Kidney (tissue), 14 donors: ENCODE results near the gene THAP9. TPM values are rescaled to one million over a fixed set of nuclear protein-coding genes. Genes with fewer than 3 reads are reported as not detected.

Experiments
- DNase-seq, 5 donors: peaks; one replicate each; pipeline ENCODE4 v3.0.0-alpha.2; 2013 to 2020
- FAIRE-seq: peaks from 2 replicates; lab custom pipeline; 2012; peaks lifted over from hg19 to GRCh38; lab: Jason Lieb, UNC
- H3K27ac ChIP-seq, 2 donors: one replicate each; pipeline ENCODE4 v1.7.0; 2013; ENCODE audit warnings: low read depth in 2 of 2, low read length in 2 of 2, inconsistent platforms in 1 of 2
- H3K27me3 ChIP-seq: one replicate; pipeline ENCODE4 v1.7.1; 2013; ENCODE audit warnings: low read length, inconsistent platforms; ENCODE audit not compliant: control insufficient read depth, insufficient read depth
- H3K36me3 ChIP-seq, 3 donors: one replicate each; pipeline versions ENCODE4 v1.7.0 to v1.7.1; 2013; ENCODE audit warnings: low read length in 3 of 3, control low read depth in 1 of 3, inconsistent platforms in 1 of 3; ENCODE audit not compliant: insufficient read depth in 3 of 3, control insufficient read depth in 2 of 3
- H3K4me1 ChIP-seq, 3 donors: one replicate each; pipeline versions ENCODE4 v1.7.0 to v1.7.1; 2013; ENCODE audit warnings: low read length in 3 of 3, inconsistent platforms in 1 of 3, low read depth in 1 of 3; ENCODE audit not compliant: control insufficient read depth in 2 of 3, insufficient read depth in 2 of 3
- H3K4me3 ChIP-seq, 3 donors: one replicate each; pipeline versions ENCODE4 v1.7.0 to v1.8.1; 2013; ENCODE audit warnings: low read length in 3 of 3, control low read depth in 1 of 3, inconsistent platforms in 1 of 3
- H3K9ac ChIP-seq, 3 donors: one replicate each; pipeline versions ENCODE4 v1.7.0 to v1.7.1; 2013; ENCODE audit warnings: low read length in 3 of 3, control low read depth in 1 of 3, inconsistent platforms in 1 of 3
- H3K9me3 ChIP-seq, 3 donors: one replicate each; pipeline versions ENCODE4 v1.7.0 to v1.7.1; 2013; ENCODE audit warnings: low read length in 3 of 3, control low read depth in 1 of 3, inconsistent platforms in 1 of 3; ENCODE audit not compliant: control insufficient read depth in 2 of 3, insufficient read depth in 1 of 3
- CTCF ChIP-seq: IDR thresholded peaks from 3 replicates; pipeline ENCODE4 v1.5.1; 2012; ENCODE audit warnings: mild to moderate bottlenecking, moderate library complexity, borderline replicate concordance; ENCODE audit not compliant: insufficient read depth; ENCODE audit errors: extremely low read depth
- intact Hi-C: fragments of 100-400 bp; cut with DNase I; formaldehyde crosslinking; loops from one replicate; pipeline ENCODE4 v1.11.1; 2022
- polyA plus RNA-seq: library from polyadenylated mRNA; stranded (reverse); fragments of 350-450 nt; fragmentation: Illumina TruSeq; extraction: RNeasy Lipid Tissue Mini Kit (QIAGEN cat#74804); gene quantifications from one replicate; pipeline ENCODE4 v1.2.3, GENCODE V29; 2014; ENCODE audit warnings: low read depth, low replicate concordance; ENCODE audit not compliant: insufficient read depth
- total RNA-seq: library from RNA; stranded (reverse); fragmentation: NEBNext Ultra II Directional; extraction: Animal tissue kit (Norgen Biotek cat#: 25700); gene quantifications from one replicate; pipeline ENCODE4 v1.2.1, GENCODE V29; 2021
- donor health status: control.
- donor health status: control.
- donor health status: control.
- donor health status: control.
- donor health status: control.
- donor health status: DM: yes; HTN: yes; CAD: no.
- donor health status: Normal renal cell carcinoma (clear cell type).

Gene THAP9
- total and polyA plus RNA-seq, 2 donors from 2014 or later, result 2.6 to 5.6 TPM

DNA sequence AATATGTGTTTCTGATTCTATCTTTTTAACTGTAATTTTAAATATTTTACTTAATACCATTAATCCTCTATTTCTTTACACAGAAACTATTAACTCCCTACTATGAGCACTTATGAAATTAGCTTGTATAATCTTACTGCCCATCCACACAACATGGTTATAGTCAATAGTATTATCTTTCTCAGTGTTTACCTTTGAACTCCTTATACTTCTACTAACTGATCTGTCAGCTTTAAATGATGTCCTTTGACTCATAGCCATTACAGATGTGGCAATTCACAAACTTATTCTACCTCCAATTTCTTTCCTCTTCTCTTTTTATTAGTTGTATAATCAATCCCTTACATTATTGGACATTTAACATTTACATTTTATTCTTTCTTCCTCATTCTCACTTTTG lies 15.1 kb upstream of the THAP9 start:
- H3K27me3 ChIP-seq, result no peaks in the 10 kb centered on the region
- H3K4me3 ChIP-seq, result peak overlapping the region in 2 of 3 donors; percentile 1 to 6
- DNase-seq, result no peak
- H3K9me3 ChIP-seq, result no peaks in the 10 kb centered on the region
- H3K36me3 ChIP-seq, result peaks cover 0 to 2% (median 0%) of the 10 kb centered on the region in 3 donors
- no peak for TF ChIP-seq CTCF
- intact Hi-C loops, result no loop called here
- H3K27ac ChIP-seq, result no peak overlapping the region
- H3K9ac ChIP-seq, result no peak overlapping the region
- peaks cover 0 to 18% (median 2%) of the 10 kb centered on the region in 3 donors for H3K4me1 ChIP-seq
- FAIRE-seq, result no peak

GRCh38 chr4:82886147-82886942 lies 14.2 kb upstream of the THAP9 start:
- Histone ChIP-seq H3K27me3 (no peaks in the 10 kb centered on the region), H3K4me1 (peaks cover 0 to 18% (median 2%) of the 10 kb centered on the region in 3 donors), H3K27ac (peak overlapping the region in 1 of 2 donors; percentile 23), H3K36me3 (peaks cover 0 to 2% (median 0%) of the 10 kb centered on the region in 3 donors), H3K9ac (peak overlapping the region in 1 of 3 donors; percentile 34), H3K9me3 (no peaks in the 10 kb centered on the region), H3K4me3 (peak overlapping the region in 2 of 3 donors; percentile 6 to 21)
- peak; percentile 19 for FAIRE-seq
- intact Hi-C loops, result no loop called here
- DNase-seq, result peak in 2 of 5 donors; percentile 24 to 35
- TF ChIP-seq CTCF, result no peak

DNA sequence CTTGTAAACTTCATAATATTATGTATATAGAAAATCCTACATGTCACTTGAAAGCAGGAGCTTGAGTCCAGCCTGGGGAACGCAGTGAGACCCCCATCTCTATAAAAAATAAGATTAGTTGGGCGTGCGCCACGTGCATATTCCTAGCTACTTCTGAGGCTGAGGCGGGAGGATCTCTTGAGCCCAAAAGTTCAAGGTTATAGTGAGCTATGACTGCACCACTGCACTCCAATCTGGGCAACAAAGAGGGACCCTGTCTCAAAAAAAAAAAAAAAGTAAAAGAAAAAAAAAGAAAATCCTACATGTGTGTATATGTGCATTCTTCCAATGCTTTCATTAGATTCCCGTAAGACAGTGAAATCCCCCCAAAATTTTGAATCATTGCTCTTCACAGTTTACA lies 11.2 kb upstream of the THAP9 start:
- peaks cover 4 to 9% (median 6%) of the 10 kb centered on the region in 3 donors for H3K36me3 ChIP-seq
- H3K9me3 ChIP-seq, result no peaks in the 10 kb centered on the region
- H3K27ac ChIP-seq, result no peak overlapping the region
- intact Hi-C loops, result no loop called here
- TF ChIP-seq CTCF, result no peak
- no peak for FAIRE-seq
- no peak for DNase-seq
- peak overlapping the region in 2 of 3 donors; percentile 69 to 91 for H3K4me3 ChIP-seq
- no peaks in the 10 kb centered on the region for H3K27me3 ChIP-seq
- no peak overlapping the region for H3K9ac ChIP-seq
- H3K4me1 ChIP-seq, result peaks cover 0 to 22% (median 2%) of the 10 kb centered on the region in 3 donors
